ENCODE data around the gene ZNFX1. TPM values are rescaled to one million over a fixed set of nuclear protein-coding genes. Genes with fewer than 3 reads are reported as not detected.

The ZNFX1 gene
- total and polyA plus RNA-seq, 2 donors (not counting 1 experiment from before 2014, with no cell fraction given), result 13.7 to 46.2 TPM

GRCh38 chr20:49290608-49291191 lies 12.8 kb upstream of the ZNFX1 start:
- Histone ChIP-seq H3K4me3 (replicated peaks in 1 of 4; ENCODE audit: control extremely low read depth in 1 of 4, insufficient read depth in 1 of 4, low read depth in 3 of 4, low read length in 4 of 4) (no peak overlapping the region), H3K27me3 (ENCODE audit: control insufficient read depth, insufficient read depth, low read length) (no peaks in the 10 kb centered on the region), H3K79me2 (ENCODE audit: control insufficient read depth, insufficient read depth, low read length) (peaks cover 23% of the 10 kb centered on the region), H3K4me2 (ENCODE audit: extremely low read depth, insufficient read depth, low read length) (no peak overlapping the region), H3K36me3 (ENCODE audit: control insufficient read depth, insufficient read depth, low read length) (peaks cover 26% of the 10 kb centered on the region), H3K27ac (ENCODE audit: insufficient read depth, low read length) (no peak overlapping the region), H3K4me1 (ENCODE audit: control insufficient read depth, extremely low read depth, insufficient read depth, low read length) (peaks cover 6% of the 10 kb centered on the region), H3K9me3 (ENCODE audit: control insufficient read depth, insufficient read depth, low read depth, low read length) (peaks cover 5% of the 10 kb centered on the region), H3K9ac (ENCODE audit: insufficient read depth, low read length) (no peak overlapping the region), H2AFZ (ENCODE audit: low read length) (no peak overlapping the region), H4K20me1 (ENCODE audit: control insufficient read depth, extremely low read depth, insufficient read depth, low read length) (peaks cover 9% of the 10 kb centered on the region)
- TF ChIP-seq, protein P1, sequence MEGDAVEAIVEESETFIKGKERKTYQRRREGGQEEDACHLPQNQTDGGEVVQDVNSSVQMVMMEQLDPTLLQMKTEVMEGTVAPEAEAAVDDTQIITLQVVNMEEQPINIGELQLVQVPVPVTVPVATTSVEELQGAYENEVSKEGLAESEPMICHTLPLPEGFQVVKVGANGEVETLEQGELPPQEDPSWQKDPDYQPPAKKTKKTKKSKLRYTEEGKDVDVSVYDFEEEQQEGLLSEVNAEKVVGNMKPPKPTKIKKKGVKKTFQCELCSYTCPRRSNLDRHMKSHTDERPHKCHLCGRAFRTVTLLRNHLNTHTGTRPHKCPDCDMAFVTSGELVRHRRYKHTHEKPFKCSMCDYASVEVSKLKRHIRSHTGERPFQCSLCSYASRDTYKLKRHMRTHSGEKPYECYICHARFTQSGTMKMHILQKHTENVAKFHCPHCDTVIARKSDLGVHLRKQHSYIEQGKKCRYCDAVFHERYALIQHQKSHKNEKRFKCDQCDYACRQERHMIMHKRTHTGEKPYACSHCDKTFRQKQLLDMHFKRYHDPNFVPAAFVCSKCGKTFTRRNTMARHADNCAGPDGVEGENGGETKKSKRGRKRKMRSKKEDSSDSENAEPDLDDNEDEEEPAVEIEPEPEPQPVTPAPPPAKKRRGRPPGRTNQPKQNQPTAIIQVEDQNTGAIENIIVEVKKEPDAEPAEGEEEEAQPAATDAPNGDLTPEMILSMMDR (conservative IDR thresholded peaks at IDR 0.05 in 1 of 2, IDR thresholded peaks at IDR 0.05 in 1 of 2; ENCODE audit: low read depth in 1 of 2, low read length in 2 of 2), result no peak
- no peak for TF ChIP-seq EZH2 (IDR thresholded peaks at IDR 0.05; ENCODE audit: low read length, missing control alignments)
- no peak for DNase-seq (ENCODE audit: low read depth in 2 of 2)

GRCh38 chr20:49288784-49289696 lies 11.2 kb upstream of the ZNFX1 start:
- no peaks in the 10 kb centered on the region for H3K27me3 ChIP-seq (ENCODE audit: control insufficient read depth, insufficient read depth, low read length)
- no peak overlapping the region for H3K4me3 ChIP-seq (replicated peaks in 1 of 4; ENCODE audit: control extremely low read depth in 1 of 4, insufficient read depth in 1 of 4, low read depth in 3 of 4, low read length in 4 of 4)
- H3K4me1 ChIP-seq (ENCODE audit: control insufficient read depth, extremely low read depth, insufficient read depth, low read length), result peaks cover 6% of the 10 kb centered on the region
- H2AFZ ChIP-seq (ENCODE audit: low read length), result no peak overlapping the region
- no peak for DNase-seq (ENCODE audit: low read depth in 2 of 2)
- peaks cover 37% of the 10 kb centered on the region for H3K79me2 ChIP-seq (ENCODE audit: control insufficient read depth, insufficient read depth, low read length)
- H3K27ac ChIP-seq (ENCODE audit: insufficient read depth, low read length), result no peak overlapping the region
- no peak overlapping the region for H3K4me2 ChIP-seq (ENCODE audit: extremely low read depth, insufficient read depth, low read length)
- peaks cover 9% of the 10 kb centered on the region for H4K20me1 ChIP-seq (ENCODE audit: control insufficient read depth, extremely low read depth, insufficient read depth, low read length)
- peaks cover 32% of the 10 kb centered on the region for H3K36me3 ChIP-seq (ENCODE audit: control insufficient read depth, insufficient read depth, low read length)
- TF ChIP-seq, protein P1 (conservative IDR thresholded peaks at IDR 0.05 in 1 of 2, IDR thresholded peaks at IDR 0.05 in 1 of 2; ENCODE audit: low read depth in 1 of 2, low read length in 2 of 2), result no peak
- no peak for TF ChIP-seq EZH2 (IDR thresholded peaks at IDR 0.05; ENCODE audit: low read length, missing control alignments)
- H3K9me3 ChIP-seq (ENCODE audit: control insufficient read depth, insufficient read depth, low read depth, low read length), result peaks cover 5% of the 10 kb centered on the region
- no peak overlapping the region for H3K9ac ChIP-seq (ENCODE audit: insufficient read depth, low read length)

- peaks cover 44% of the 10 kb centered on the region for H3K79me2 ChIP-seq (ENCODE audit: control insufficient read depth, insufficient read depth, low read length)
- no peak overlapping the region for H3K27ac ChIP-seq (ENCODE audit: insufficient read depth, low read length)
- no peak overlapping the region for H2AFZ ChIP-seq (ENCODE audit: low read length)
- H3K36me3 ChIP-seq (ENCODE audit: control insufficient read depth, insufficient read depth, low read length), result peaks cover 38% of the 10 kb centered on the region
- H4K20me1 ChIP-seq (ENCODE audit: control insufficient read depth, extremely low read depth, insufficient read depth, low read length), result peaks cover 9% of the 10 kb centered on the region
- no peaks in the 10 kb centered on the region for H3K27me3 ChIP-seq (ENCODE audit: control insufficient read depth, insufficient read depth, low read length)
- TF ChIP-seq EZH2 (IDR thresholded peaks at IDR 0.05; ENCODE audit: low read length, missing control alignments), result no peak
- TF ChIP-seq, protein P1 (conservative IDR thresholded peaks at IDR 0.05 in 1 of 2, IDR thresholded peaks at IDR 0.05 in 1 of 2; ENCODE audit: low read depth in 1 of 2, low read length in 2 of 2), result no peak
- peaks cover 6% of the 10 kb centered on the region for H3K4me1 ChIP-seq (ENCODE audit: control insufficient read depth, extremely low read depth, insufficient read depth, low read length)
- H3K9me3 ChIP-seq (ENCODE audit: control insufficient read depth, insufficient read depth, low read depth, low read length), result peaks cover 5% of the 10 kb centered on the region
- H3K4me3 ChIP-seq (replicated peaks in 1 of 4; ENCODE audit: control extremely low read depth in 1 of 4, insufficient read depth in 1 of 4, low read depth in 3 of 4, low read length in 4 of 4), result no peak overlapping the region
- DNase-seq (ENCODE audit: low read depth in 2 of 2), result no peak
- H3K4me2 ChIP-seq (ENCODE audit: extremely low read depth, insufficient read depth, low read length), result no peak overlapping the region
- no peak overlapping the region for H3K9ac ChIP-seq (ENCODE audit: insufficient read depth, low read length)
Observed at GRCh38 chr20:49288250-49288751, 10.4 kb upstream of the ZNFX1 start.
